ENCODE measurements around the gene USP28.

Gene USP28

GRCh38 chr11:113808931-113809330, 66.4 kb downstream of the USP28 start:
- Histone ChIP-seq H3K4me3 (ENCODE audit: low read length) (no peak overlapping the region), H3K27ac (ENCODE audit: low read length) (no peak overlapping the region), H3K9me3 (replicated peaks; ENCODE audit: insufficient read depth, low read length) (no peaks in the 10 kb centered on the region), H3K4me1 (ENCODE audit: low read length) (no peaks in the 10 kb centered on the region), H3F3A (ENCODE audit: insufficient read depth, low read length) (no peaks in the 10 kb centered on the region), H2AFZ (ENCODE audit: low read length) (no peak overlapping the region), H3K27me3 (replicated peaks; ENCODE audit: insufficient read depth, low read length) (no peaks in the 10 kb centered on the region), H3K4me2 (ENCODE audit: low read depth, low read length) (no peak overlapping the region), H3K9me2 (replicated peaks; ENCODE audit: insufficient read depth, low read length) (no peaks in the 10 kb centered on the region), H3K9ac (ENCODE audit: low read length) (no peak overlapping the region), H3K79me2 (ENCODE audit: low read length) (no peaks in the 10 kb centered on the region), H3K36me3 (replicated peaks; ENCODE audit: insufficient read depth, low read length) (peaks cover 2% of the 10 kb centered on the region; the same call in 1 of the 2 replicates), H4K20me1 (ENCODE audit: insufficient read depth, low read length) (no peaks in the 10 kb centered on the region)
- no peak for DNase-seq
- TF ChIP-seq EZH2 (optimal IDR thresholded peaks at IDR 0.05; ENCODE audit: low read depth, low read length), result no peak
- TF ChIP-seq, protein P1, sequence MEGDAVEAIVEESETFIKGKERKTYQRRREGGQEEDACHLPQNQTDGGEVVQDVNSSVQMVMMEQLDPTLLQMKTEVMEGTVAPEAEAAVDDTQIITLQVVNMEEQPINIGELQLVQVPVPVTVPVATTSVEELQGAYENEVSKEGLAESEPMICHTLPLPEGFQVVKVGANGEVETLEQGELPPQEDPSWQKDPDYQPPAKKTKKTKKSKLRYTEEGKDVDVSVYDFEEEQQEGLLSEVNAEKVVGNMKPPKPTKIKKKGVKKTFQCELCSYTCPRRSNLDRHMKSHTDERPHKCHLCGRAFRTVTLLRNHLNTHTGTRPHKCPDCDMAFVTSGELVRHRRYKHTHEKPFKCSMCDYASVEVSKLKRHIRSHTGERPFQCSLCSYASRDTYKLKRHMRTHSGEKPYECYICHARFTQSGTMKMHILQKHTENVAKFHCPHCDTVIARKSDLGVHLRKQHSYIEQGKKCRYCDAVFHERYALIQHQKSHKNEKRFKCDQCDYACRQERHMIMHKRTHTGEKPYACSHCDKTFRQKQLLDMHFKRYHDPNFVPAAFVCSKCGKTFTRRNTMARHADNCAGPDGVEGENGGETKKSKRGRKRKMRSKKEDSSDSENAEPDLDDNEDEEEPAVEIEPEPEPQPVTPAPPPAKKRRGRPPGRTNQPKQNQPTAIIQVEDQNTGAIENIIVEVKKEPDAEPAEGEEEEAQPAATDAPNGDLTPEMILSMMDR (IDR thresholded peaks at IDR 0.05; ENCODE audit: low read length), result no peak
- no peak for TF ChIP-seq EZH2phosphoT487 (IDR thresholded peaks at IDR 0.05; ENCODE audit: low read length)

DNA sequence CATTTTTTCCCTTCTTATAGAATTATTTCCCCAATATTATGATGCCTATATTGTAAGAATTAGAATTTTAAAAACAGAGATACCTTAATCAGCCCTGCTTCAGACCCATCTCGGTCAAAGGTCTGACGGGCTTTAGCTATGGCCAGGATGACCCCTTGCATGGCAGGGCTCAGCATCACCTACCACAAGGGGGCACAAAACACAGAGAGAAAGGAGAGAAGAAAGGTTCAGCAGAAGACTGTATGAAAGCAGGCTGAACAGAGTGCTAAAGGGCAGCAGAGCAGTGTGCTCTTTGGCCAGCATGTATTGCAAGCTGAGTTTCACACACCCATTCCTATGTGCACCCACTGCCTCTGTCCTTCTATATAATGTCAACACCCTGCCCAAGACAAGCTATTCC, 69.0 kb downstream of the USP28 start:
- Histone ChIP-seq H2AFZ (ENCODE audit: low read length) (no peak overlapping the region), H3F3A (ENCODE audit: insufficient read depth, low read length) (no peaks in the 10 kb centered on the region), H3K9ac (ENCODE audit: low read length) (no peak overlapping the region), H3K9me3 (replicated peaks; ENCODE audit: insufficient read depth, low read length) (no peaks in the 10 kb centered on the region), H3K9me2 (replicated peaks; ENCODE audit: insufficient read depth, low read length) (no peaks in the 10 kb centered on the region), H3K4me1 (ENCODE audit: low read length) (no peaks in the 10 kb centered on the region), H4K20me1 (ENCODE audit: insufficient read depth, low read length) (no peaks in the 10 kb centered on the region), H3K79me2 (ENCODE audit: low read length) (no peaks in the 10 kb centered on the region), H3K27me3 (replicated peaks; ENCODE audit: insufficient read depth, low read length) (no peaks in the 10 kb centered on the region), H3K4me3 (ENCODE audit: low read length) (no peak overlapping the region), H3K4me2 (ENCODE audit: low read depth, low read length) (no peak overlapping the region), H3K36me3 (replicated peaks; ENCODE audit: insufficient read depth, low read length) (peaks cover 7% of the 10 kb centered on the region; the same call in 1 of the 2 replicates), H3K27ac (ENCODE audit: low read length) (no peak overlapping the region)
- TF ChIP-seq EZH2 (optimal IDR thresholded peaks at IDR 0.05; ENCODE audit: low read depth, low read length) (no peak), EZH2phosphoT487 (IDR thresholded peaks at IDR 0.05; ENCODE audit: low read length) (no peak)
- TF ChIP-seq, protein P1 (IDR thresholded peaks at IDR 0.05; ENCODE audit: low read length), result peak; percentile 57
- peak; percentile 30 for DNase-seq

- Histone ChIP-seq H3K4me2 (ENCODE audit: low read depth, low read length) (no peak overlapping the region), H3K4me1 (ENCODE audit: low read length) (no peaks in the 10 kb centered on the region), H3F3A (ENCODE audit: insufficient read depth, low read length) (no peaks in the 10 kb centered on the region), H3K9me3 (replicated peaks; ENCODE audit: insufficient read depth, low read length) (no peaks in the 10 kb centered on the region), H3K4me3 (ENCODE audit: low read length) (no peak overlapping the region), H3K79me2 (ENCODE audit: low read length) (no peaks in the 10 kb centered on the region), H3K9ac (ENCODE audit: low read length) (no peak overlapping the region), H3K27ac (ENCODE audit: low read length) (no peak overlapping the region), H3K9me2 (replicated peaks; ENCODE audit: insufficient read depth, low read length) (no peaks in the 10 kb centered on the region), H4K20me1 (ENCODE audit: insufficient read depth, low read length) (no peaks in the 10 kb centered on the region), H3K27me3 (replicated peaks; ENCODE audit: insufficient read depth, low read length) (no peaks in the 10 kb centered on the region), H2AFZ (ENCODE audit: low read length) (no peak overlapping the region), H3K36me3 (replicated peaks; ENCODE audit: insufficient read depth, low read length) (peaks cover 10% of the 10 kb centered on the region; the same call in 1 of the 2 replicates)
- DNase-seq, result no peak
- TF ChIP-seq EZH2phosphoT487 (IDR thresholded peaks at IDR 0.05; ENCODE audit: low read length), result no peak
- TF ChIP-seq, protein P1 (IDR thresholded peaks at IDR 0.05; ENCODE audit: low read length), result no peak
- TF ChIP-seq EZH2 (optimal IDR thresholded peaks at IDR 0.05; ENCODE audit: low read depth, low read length), result no peak
Observed at GRCh38 chr11:113805640-113806039, 69.7 kb downstream of the USP28 start.
